HCT116 (cell line): ENCODE results near the gene NEUROD1. TPM values are rescaled to one million over a fixed set of nuclear protein-coding genes. Genes with fewer than 3 reads are reported as not detected.

Experiments used
- ATAC-seq: fragments of 200-7000 bp; cut with Tn5 transposase; 2 replicates; pipeline ENCODE4 v1.9.1; 2020; ENCODE audit warnings: mild to moderate bottlenecking, moderate library complexity
- BruUV-seq: library from RNA; stranded (reverse); fragments of 400-500 nt; replicated peaks from 2 replicates; lab custom pipeline; 2021; lab: Mats Ljungman, UMichigan
- CTCF ChIA-PET: fragments of 300-600 bp; sonication (Branson Sonifier 250); formaldehyde crosslinking; loops from one replicate; lab custom pipeline; 2021; ENCODE audit warnings: antibody characterized with exemption; lab: Charles Lee
- POLR2A ChIA-PET: fragments of 300-600, 350-600 bp; sonication (Branson Sonifier 250); formaldehyde crosslinking; loops from one replicate; lab custom pipeline; 2021; ENCODE audit warnings: antibody characterized with exemption; lab: Charles Lee
- RAD21 ChIA-PET, 2 experiments: fragments of 300-600 bp; sonication (Branson Sonifier 250); formaldehyde crosslinking; loops; one replicate each; lab custom pipeline; 2023; ENCODE audit warnings: low total read pairs in 2 of 2; ENCODE audit not compliant: uncharacterized antibody in 2 of 2, unreplicated experiment in 2 of 2, low non-redundant PET in 1 of 2; lab: Charles Lee
- DNase-seq: peaks from one replicate; pipeline ENCODE4 v3.0.0-alpha.2; 2010; ENCODE audit warnings: low read depth, low spot score
- H2AFZ ChIP-seq: fragments of 200-600 bp; shearing (Covaris generic), sonication (generic); 2 replicates; pipeline ENCODE4 v1.6.1; 2017; ENCODE audit warnings: low read depth, mixed run types, mixed read lengths, antibody characterized with exemption, low read length; ENCODE audit not compliant: poor library complexity, severe bottlenecking
- H3K27ac ChIP-seq: 2 replicates; pipeline ENCODE4 v1.5.1; 2012; ENCODE audit warnings: low read depth, low read length
- H3K27me3 ChIP-seq: fragments of 200-600 bp; sonication (generic); 2 replicates; pipeline ENCODE4 v1.6.1; 2016; ENCODE audit warnings: mixed run types, low read length, mixed read lengths; ENCODE audit not compliant: insufficient read depth
- H3K36me3 ChIP-seq, 2 experiments: fragments of 200-500 bp in 1 of 2; fragments of 200-600 bp in 1 of 2; sonication (Bioruptor generic) in 1 of 2; sonication (generic) in 1 of 2; 2 replicates each; pipeline versions ENCODE4 v1.5.1 to v1.6.1; 2014 to 2016; ENCODE audit warnings: low read length in 2 of 2, inconsistent platforms in 1 of 2, mixed read lengths in 1 of 2, mixed run types in 1 of 2; ENCODE audit not compliant: insufficient read depth in 2 of 2, control insufficient read depth in 1 of 2
- H3K4me1 ChIP-seq, 2 experiments: fragments of 200-600 bp in 1 of 2; sonication (generic) in 1 of 2; 2 replicates each; pipeline versions ENCODE4 v1.5.1 to v1.6.1; 2012 to 2017; ENCODE audit warnings: low read length in 2 of 2, inconsistent platforms in 1 of 2, mild to moderate bottlenecking in 1 of 2, mixed read lengths in 1 of 2, mixed run types in 1 of 2, moderate library complexity in 1 of 2; ENCODE audit not compliant: insufficient read depth in 2 of 2, control insufficient read depth in 1 of 2
- H3K4me2 ChIP-seq: fragments of 200-600 bp; sonication (generic); 2 replicates; pipeline ENCODE4 v1.6.1; 2017; ENCODE audit warnings: mixed run types, low read length, mixed read lengths
- H3K4me3 ChIP-seq, 2 experiments: fragments of 200-600 bp in 1 of 2; sonication (generic) in 1 of 2; replicated peaks in 1 of 2; 2 replicates each; pipeline ENCODE4 v1.5.1; 2011 to 2016; ENCODE audit warnings: low read length in 2 of 2, control low read depth in 1 of 2, low read depth in 1 of 2, mild to moderate bottlenecking in 1 of 2, mixed read lengths in 1 of 2, mixed run types in 1 of 2
- H3K79me2 ChIP-seq: fragments of 200-600 bp; sonication (generic); 2 replicates; pipeline ENCODE4 v1.6.1; 2017; ENCODE audit warnings: mild to moderate bottlenecking, mixed run types, low read length, moderate library complexity, mixed read lengths; ENCODE audit not compliant: insufficient read depth
- H3K9ac ChIP-seq: fragments of 200-600 bp; sonication (generic); 2 replicates; pipeline ENCODE4 v1.6.1; 2016; ENCODE audit warnings: low read length, mixed read lengths
- H3K9me2 ChIP-seq: fragments of 200-600 bp; sonication (generic), shearing (Covaris generic); 2 replicates; pipeline ENCODE4 v1.6.1; 2017; ENCODE audit warnings: mixed run types, mild to moderate bottlenecking, moderate library complexity; ENCODE audit not compliant: insufficient read depth
- H3K9me3 ChIP-seq, 2 experiments: fragments of 200-500 bp in 1 of 2; fragments of 200-600 bp in 1 of 2; sonication (Bioruptor generic) in 1 of 2; sonication (generic) in 1 of 2; 2 replicates each; pipeline ENCODE4 v1.6.1; 2014 to 2017; ENCODE audit warnings: low read length in 2 of 2, mixed read lengths in 2 of 2, inconsistent platforms in 1 of 2, low read depth in 1 of 2, mild to moderate bottlenecking in 1 of 2, mixed run types in 1 of 2, moderate library complexity in 1 of 2; ENCODE audit not compliant: control insufficient read depth in 1 of 2, insufficient read depth in 1 of 2
- H4K20me1 ChIP-seq: fragments of 200-600 bp; sonication (generic), shearing (Covaris generic); 2 replicates; pipeline ENCODE4 v1.6.1; 2017; ENCODE audit warnings: mixed run types, mild to moderate bottlenecking, moderate library complexity; ENCODE audit not compliant: insufficient read depth
- CBX3 ChIP-seq: IDR thresholded peaks from 2 replicates; pipeline ENCODE4 v1.6.1; 2012; ENCODE audit warnings: low read depth
- CEBPB ChIP-seq: IDR thresholded peaks from 2 replicates; pipeline ENCODE4 v1.6.1; 2012; ENCODE audit warnings: low read depth
- EGR1 ChIP-seq: IDR thresholded peaks from 2 replicates; pipeline ENCODE4 v1.6.1; 2012; ENCODE audit warnings: low read depth
- ELF1 ChIP-seq: IDR thresholded peaks from 2 replicates; pipeline ENCODE4 v1.6.1; 2012; ENCODE audit warnings: low read depth, borderline replicate concordance
- EZH2 ChIP-seq: fragments of 200-600 bp; sonication (generic); IDR thresholded peaks from 2 replicates; pipeline ENCODE4 v1.6.1; 2017; ENCODE audit warnings: antibody characterized with exemption, mixed run types
- JUND ChIP-seq: IDR thresholded peaks from 2 replicates; pipeline ENCODE4 v1.6.1; 2012
- RAD21 ChIP-seq: IDR thresholded peaks from 2 replicates; pipeline ENCODE4 v1.6.1; 2012; ENCODE audit warnings: low read depth, mild to moderate bottlenecking
- SIN3A ChIP-seq: IDR thresholded peaks from 2 replicates; pipeline ENCODE4 v1.6.1; 2012; ENCODE audit warnings: low read depth
- SRF ChIP-seq: IDR thresholded peaks from 2 replicates; pipeline ENCODE4 v1.6.1; 2012; ENCODE audit warnings: low read depth
- TCF7L2 ChIP-seq: IDR thresholded peaks from 2 replicates; pipeline ENCODE4 v1.7.0; 2011; ENCODE audit warnings: borderline replicate concordance, inconsistent platforms; ENCODE audit not compliant: insufficient read depth, insufficient read length; ENCODE audit errors: extremely low read depth
- YY1 ChIP-seq: IDR thresholded peaks from 2 replicates; pipeline ENCODE4 v1.6.1; 2011; ENCODE audit warnings: low read length, low read depth, moderate library complexity, mild to moderate bottlenecking; ENCODE audit not compliant: insufficient replicate concordance; ENCODE audit errors: extremely low read depth
- intact Hi-C: fragments of 100-400 bp; cut with micrococcal nuclease; formaldehyde crosslinking; loops from 2 replicates; pipeline ENCODE4 v1.10.0; 2022
- total RNA-seq: library from RNA; stranded (reverse); gene quantifications from one replicate; pipeline ENCODE4 v1.2.1, GENCODE V29; 2021; ENCODE audit not compliant: unreplicated experiment
- TF ChIP-seq, protein P1 (sequence below), 3 experiments: fragments of 200-600 bp in 1 of 3; sonication (generic) in 1 of 3; IDR thresholded peaks in 2 of 3; conservative IDR thresholded peaks in 1 of 3; 2 replicates each; pipeline ENCODE4 v1.5.1; 2012 to 2017; ENCODE audit warnings: low read depth in 2 of 3, low read length in 2 of 3, antibody characterized with exemption in 1 of 3, borderline replicate concordance in 1 of 3, control low read depth in 1 of 3, mild to moderate bottlenecking in 1 of 3, mixed read lengths in 1 of 3, mixed run types in 1 of 3, moderate library complexity in 1 of 3; ENCODE audit not compliant: insufficient read depth in 1 of 3
- TF ChIP-seq, protein P2 (sequence below): IDR thresholded peaks from 2 replicates; pipeline ENCODE4 v1.6.1; 2012; ENCODE audit warnings: low read depth
- TF ChIP-seq, protein P3 (sequence below): IDR thresholded peaks from 2 replicates; pipeline ENCODE4 v1.6.1; 2012
- TF ChIP-seq, protein P4 (sequence below): IDR thresholded peaks from 2 replicates; pipeline ENCODE4 v1.6.1; 2012

The NEUROD1 gene
- total RNA-seq, 1 experiment from 2014 or later: not detected

DNA sequence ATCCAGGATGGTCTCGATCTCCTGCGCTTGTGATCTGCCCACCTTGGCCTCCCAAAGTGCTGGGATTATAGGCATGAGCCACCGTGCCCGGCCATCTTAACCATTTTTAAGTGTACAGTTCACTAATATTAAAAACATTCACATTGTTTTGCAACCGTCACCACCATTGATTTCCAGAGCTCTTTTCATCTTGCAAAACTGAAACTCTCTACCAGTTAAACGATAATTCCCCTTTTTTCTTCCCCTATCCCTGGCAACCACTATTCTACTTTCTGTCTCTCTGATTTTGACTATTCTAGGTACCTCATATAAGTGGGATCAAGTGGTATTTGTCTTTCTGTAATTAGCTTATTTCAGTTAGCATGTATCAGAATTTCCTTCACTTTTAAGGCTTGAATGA, 16.8 kb upstream of the NEUROD1 start:
- intact Hi-C loops: no loop called here
- no peak for DNase-seq
- TF ChIP-seq TCF7L2 (no peak), SIN3A (no peak), CBX3 (no peak), YY1 (no peak), SRF (no peak), EZH2 (no peak), ELF1 (no peak), EGR1 (no peak), CEBPB (no peak), JUND (no peak), RAD21 (no peak)
- TF ChIP-seq, protein P1, sequence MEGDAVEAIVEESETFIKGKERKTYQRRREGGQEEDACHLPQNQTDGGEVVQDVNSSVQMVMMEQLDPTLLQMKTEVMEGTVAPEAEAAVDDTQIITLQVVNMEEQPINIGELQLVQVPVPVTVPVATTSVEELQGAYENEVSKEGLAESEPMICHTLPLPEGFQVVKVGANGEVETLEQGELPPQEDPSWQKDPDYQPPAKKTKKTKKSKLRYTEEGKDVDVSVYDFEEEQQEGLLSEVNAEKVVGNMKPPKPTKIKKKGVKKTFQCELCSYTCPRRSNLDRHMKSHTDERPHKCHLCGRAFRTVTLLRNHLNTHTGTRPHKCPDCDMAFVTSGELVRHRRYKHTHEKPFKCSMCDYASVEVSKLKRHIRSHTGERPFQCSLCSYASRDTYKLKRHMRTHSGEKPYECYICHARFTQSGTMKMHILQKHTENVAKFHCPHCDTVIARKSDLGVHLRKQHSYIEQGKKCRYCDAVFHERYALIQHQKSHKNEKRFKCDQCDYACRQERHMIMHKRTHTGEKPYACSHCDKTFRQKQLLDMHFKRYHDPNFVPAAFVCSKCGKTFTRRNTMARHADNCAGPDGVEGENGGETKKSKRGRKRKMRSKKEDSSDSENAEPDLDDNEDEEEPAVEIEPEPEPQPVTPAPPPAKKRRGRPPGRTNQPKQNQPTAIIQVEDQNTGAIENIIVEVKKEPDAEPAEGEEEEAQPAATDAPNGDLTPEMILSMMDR (IDR thresholded peaks at IDR 0.05 in 2 of 3, conservative IDR thresholded peaks at IDR 0.05 in 1 of 3; ENCODE audit: borderline replicate concordance in 1 of 3, insufficient read depth in 1 of 3, low read depth in 2 of 3, low read length in 2 of 3): no peak
- TF ChIP-seq, protein P2, sequence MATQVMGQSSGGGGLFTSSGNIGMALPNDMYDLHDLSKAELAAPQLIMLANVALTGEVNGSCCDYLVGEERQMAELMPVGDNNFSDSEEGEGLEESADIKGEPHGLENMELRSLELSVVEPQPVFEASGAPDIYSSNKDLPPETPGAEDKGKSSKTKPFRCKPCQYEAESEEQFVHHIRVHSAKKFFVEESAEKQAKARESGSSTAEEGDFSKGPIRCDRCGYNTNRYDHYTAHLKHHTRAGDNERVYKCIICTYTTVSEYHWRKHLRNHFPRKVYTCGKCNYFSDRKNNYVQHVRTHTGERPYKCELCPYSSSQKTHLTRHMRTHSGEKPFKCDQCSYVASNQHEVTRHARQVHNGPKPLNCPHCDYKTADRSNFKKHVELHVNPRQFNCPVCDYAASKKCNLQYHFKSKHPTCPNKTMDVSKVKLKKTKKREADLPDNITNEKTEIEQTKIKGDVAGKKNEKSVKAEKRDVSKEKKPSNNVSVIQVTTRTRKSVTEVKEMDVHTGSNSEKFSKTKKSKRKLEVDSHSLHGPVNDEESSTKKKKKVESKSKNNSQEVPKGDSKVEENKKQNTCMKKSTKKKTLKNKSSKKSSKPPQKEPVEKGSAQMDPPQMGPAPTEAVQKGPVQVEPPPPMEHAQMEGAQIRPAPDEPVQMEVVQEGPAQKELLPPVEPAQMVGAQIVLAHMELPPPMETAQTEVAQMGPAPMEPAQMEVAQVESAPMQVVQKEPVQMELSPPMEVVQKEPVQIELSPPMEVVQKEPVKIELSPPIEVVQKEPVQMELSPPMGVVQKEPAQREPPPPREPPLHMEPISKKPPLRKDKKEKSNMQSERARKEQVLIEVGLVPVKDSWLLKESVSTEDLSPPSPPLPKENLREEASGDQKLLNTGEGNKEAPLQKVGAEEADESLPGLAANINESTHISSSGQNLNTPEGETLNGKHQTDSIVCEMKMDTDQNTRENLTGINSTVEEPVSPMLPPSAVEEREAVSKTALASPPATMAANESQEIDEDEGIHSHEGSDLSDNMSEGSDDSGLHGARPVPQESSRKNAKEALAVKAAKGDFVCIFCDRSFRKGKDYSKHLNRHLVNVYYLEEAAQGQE: no peak
- TF ChIP-seq, protein P3, sequence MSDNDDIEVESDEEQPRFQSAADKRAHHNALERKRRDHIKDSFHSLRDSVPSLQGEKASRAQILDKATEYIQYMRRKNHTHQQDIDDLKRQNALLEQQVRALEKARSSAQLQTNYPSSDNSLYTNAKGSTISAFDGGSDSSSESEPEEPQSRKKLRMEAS: no peak
- TF ChIP-seq, protein P4, sequence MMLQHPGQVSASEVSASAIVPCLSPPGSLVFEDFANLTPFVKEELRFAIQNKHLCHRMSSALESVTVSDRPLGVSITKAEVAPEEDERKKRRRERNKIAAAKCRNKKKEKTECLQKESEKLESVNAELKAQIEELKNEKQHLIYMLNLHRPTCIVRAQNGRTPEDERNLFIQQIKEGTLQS: no peak
- H3K79me2 ChIP-seq: no peaks in the 10 kb centered on the region
- POLR2A ChIA-PET: no interaction called here
- ATAC-seq: no peak
- no peaks in the 10 kb centered on the region for H3K9me2 ChIP-seq
- H4K20me1 ChIP-seq: no peaks in the 10 kb centered on the region
- no peaks in the 10 kb centered on the region for H3K4me1 ChIP-seq
- H3K36me3 ChIP-seq: no peaks in the 10 kb centered on the region
- CTCF ChIA-PET: interaction anchor here (0.7 kb wide), 1 partner anchor 541 kb away, joined by 3 read pairs; no protein-coding TSS in a partner anchor
- no peaks in the 10 kb centered on the region for H3K9me3 ChIP-seq
- H3K9ac ChIP-seq: no peak overlapping the region
- H3K4me3 ChIP-seq: no peak overlapping the region
- RAD21 ChIA-PET: no interaction called here
- no peak overlapping the region for H3K4me2 ChIP-seq
- no peak overlapping the region for H3K27ac ChIP-seq
- H2AFZ ChIP-seq: no peak overlapping the region
- no peaks in the 10 kb centered on the region for H3K27me3 ChIP-seq
- no TSS peak for BruUV-seq
